Activated CD8-positive, alpha-beta memory T cell treated with anti-CD3 and anti-CD28 coated beads for 4 hours (primary cell): ENCODE data around the gene MEGF6.

ENCODE experiments used
- DNase-seq, 2 donors: peaks; one replicate each; pipeline ENCODE4 v3.0.0-alpha.2; 2020; ENCODE audit warnings: low read depth in 2 of 2

MEGF6 gene

DNA sequence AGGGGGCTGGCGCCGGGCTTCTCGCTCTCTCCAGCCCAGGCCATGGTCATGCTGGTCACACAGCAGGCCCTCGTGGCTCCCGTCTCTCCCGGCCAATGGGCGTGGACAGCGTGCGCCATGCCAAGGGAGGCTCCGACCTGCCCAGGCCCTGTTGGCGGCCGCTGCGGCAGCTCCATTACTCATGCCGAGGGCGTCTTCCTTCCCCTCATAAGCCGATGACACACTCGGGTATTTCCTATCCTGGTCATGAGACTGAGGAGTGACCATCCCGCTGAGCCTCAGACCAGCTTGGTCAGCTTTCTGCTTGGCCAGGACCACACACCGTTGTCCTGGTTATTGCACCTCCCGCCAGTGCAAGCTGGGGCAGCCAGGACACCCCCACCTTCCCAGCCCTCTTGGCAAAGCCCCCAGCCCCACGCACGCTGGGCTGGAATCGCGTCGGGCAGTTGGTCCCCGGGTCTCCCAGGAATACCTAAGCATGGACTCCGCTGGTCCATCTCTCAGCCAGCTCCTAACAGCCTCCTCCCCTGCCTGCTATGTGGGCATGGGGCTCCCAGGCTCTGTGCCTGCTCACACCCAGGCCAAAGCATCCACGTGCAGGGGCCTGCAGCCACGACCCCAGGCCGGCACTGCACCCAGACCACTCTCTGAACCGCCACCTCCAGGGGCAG is 107.0 kb downstream of the MEGF6 start:
- no peak for DNase-seq

DNA sequence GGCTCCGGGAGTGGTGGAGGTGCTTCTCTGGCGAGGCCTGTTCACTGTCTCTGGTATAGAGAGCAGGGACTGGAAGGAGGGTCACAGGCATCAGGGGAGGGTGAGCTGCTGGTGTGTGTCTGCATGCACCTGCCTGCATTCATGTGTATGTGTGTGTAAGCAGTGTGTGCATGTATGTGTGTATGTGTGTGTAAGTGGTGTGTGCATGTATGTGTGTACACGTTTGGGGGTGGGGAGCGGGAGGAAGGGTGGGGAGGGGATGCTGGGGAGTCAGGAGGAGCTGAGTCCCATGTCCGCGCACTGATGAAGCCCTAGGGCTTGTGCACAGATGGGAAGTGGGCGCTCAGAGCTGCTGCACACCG is 107.8 kb downstream of the MEGF6 start:
- no peak for DNase-seq

DNA sequence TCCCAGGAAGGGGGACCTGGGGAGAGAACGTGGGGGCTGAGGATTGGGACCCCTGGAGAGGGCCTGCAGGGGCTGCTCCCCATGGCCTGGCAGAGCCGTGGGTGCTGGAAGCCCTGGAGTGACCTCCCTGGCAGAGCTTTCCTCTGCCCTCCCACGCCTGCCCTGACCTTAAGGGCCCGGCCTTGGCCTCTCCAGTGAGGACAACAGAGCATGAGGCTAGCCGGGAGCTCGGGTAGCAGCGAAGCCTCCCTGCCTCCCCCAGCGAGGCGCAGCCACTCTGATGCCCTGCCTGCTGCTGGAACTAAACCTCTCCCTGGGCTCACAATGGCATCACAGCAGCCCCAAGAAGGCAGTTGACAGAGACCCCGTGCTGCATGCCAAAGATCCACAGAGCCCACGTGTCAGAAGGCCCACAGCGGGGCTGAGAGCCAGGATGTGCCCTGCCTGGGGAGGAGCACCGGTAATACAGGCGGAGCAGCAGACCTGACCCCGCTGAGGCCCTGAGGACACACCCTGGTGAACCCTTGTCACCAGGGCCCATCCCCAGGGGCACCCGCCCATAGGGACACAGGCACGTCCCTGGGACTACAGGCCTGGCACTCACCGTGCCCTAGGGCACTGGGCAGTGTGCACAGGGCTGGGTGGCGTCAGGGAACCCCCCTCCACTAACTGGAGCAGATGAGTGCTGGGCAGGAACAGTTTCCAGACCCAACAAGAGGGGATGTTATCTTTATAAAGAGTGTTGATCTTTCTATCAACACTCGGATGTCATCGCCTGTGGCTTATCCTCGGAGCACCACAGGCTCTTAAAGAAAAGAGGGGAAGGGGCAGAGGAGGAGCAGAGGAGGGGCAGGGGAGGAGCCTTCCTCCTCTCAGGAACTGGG is 108.4 kb downstream of the MEGF6 start:
- no peak for DNase-seq

DNA sequence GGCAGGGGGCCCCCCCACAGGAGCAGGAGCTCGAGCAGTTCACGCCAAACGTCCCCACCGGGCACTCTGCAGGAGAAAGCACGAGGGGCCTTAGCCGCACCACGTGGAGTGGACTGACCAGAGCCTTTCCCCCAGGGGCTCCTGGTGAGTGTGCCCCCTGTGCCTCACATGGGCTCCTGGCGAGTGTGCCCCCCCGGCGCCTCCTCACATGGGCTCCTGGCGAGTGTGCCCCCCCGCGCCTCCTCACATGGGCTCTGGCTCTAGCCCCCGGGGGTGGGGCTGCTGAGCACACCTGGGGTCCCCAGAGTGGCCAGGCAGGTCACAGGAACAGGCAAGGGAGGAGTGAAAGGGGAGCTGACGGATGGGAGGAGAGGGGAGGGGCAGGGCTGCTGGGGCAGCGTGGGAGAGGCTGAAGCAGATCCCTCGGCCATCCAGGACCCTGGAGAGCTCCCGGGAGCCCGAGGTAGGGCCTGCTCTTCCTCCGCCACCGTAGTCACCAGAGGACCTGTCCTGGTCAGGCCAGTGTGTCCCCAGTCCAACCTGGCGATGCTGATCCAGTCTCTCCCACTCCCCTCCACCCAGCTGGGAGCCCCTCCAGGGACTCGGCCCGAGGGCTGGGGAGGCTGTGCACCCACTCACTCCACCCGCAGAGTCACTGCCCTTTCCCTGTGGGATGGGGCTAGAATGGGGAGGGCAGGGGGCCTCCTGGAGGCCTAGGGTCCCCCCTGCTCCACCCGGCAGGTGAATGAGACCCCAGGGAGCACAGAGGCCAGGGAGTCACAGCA is 109.3 kb downstream of the MEGF6 start:
- no peak for DNase-seq

DNA sequence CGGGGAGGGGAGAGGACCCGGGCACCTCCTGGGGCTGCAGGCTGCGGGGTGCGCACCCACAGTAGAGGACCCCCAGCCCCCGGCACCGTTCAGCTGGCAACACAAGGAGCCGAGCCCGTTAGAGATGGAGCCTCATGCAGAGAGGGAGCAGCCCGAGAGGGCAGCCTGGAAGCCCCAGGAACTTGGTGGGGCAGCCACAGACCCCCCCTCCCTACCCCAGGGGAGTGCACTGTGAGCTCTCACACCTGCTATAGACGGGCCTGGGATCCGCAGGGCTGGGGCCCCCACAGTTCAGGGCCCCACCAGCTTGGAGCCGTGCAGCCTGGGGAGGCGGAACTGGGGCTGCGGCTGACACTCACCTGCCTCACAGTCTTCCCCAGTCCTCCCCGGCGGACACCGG is 109.9 kb downstream of the MEGF6 start:
- DNase-seq = no peak

GRCh38 chr1:3500265-3500835 is 111.0 kb downstream of the MEGF6 start:
- DNase-seq = no peak

DNA sequence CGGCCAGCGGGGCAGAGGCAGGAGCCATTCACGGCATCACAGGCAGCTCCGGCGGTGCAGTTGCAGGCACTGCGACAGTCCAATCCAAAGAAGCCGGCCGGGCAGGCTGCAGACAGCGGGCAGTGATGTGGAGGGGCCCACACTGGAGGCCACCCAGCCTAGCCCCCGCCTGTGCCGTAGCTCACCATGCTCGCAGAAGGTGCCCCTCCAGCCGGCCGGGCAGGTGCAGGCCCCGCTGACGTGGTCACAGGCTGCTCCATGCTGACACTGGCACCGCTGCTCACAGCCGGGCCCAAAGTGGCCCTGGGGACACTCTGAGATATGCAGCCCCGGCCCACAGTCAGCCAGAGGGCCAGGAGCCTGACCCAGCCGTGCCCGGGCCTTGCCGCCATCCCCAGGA is 111.7 kb downstream of the MEGF6 start:
- no peak for DNase-seq

- no peak for DNase-seq
Observed at GRCh38 chr1:3498986-3499385, 112.3 kb downstream of the MEGF6 start.

- no peak for DNase-seq
Observed at GRCh38 chr1:3498246-3498930, 112.9 kb downstream of the MEGF6 start.

DNA sequence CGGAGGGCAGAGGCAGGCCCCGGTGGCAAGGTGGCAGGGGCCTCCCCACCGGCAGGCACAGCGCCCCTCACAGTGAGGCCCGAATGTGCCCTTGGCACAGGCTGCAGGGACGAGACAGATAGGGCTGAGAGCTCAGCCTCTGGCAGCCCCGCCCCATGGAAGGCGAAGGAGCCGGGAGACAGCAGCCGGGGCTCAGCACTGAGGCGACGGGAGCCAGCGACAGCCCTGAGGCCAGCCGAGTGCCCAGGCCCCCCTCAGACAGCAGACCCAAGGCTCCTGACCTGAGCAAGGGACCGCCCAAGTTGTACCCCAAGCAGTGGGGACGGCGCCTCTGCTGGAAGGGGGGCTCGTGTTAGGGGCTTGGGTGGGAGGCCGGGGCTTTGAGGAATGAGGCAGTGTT is 113.8 kb downstream of the MEGF6 start:
- DNase-seq = no peak

GRCh38 chr1:3496916-3497315 is 114.4 kb downstream of the MEGF6 start:
- DNase-seq = no peak

- no peak for DNase-seq
Observed at GRCh38 chr1:3495776-3496745, 115.2 kb downstream of the MEGF6 start.

GRCh38 chr1:3494321-3495308 is 116.7 kb downstream of the MEGF6 start:
- DNase-seq = no peak

- DNase-seq = no peak
Observed at GRCh38 chr1:3492545-3493246, 118.6 kb downstream of the MEGF6 start.

GRCh38 chr1:3491291-3492246 is 119.7 kb downstream of the MEGF6 start:
- peak; percentile 62 to 71 for DNase-seq

DNA sequence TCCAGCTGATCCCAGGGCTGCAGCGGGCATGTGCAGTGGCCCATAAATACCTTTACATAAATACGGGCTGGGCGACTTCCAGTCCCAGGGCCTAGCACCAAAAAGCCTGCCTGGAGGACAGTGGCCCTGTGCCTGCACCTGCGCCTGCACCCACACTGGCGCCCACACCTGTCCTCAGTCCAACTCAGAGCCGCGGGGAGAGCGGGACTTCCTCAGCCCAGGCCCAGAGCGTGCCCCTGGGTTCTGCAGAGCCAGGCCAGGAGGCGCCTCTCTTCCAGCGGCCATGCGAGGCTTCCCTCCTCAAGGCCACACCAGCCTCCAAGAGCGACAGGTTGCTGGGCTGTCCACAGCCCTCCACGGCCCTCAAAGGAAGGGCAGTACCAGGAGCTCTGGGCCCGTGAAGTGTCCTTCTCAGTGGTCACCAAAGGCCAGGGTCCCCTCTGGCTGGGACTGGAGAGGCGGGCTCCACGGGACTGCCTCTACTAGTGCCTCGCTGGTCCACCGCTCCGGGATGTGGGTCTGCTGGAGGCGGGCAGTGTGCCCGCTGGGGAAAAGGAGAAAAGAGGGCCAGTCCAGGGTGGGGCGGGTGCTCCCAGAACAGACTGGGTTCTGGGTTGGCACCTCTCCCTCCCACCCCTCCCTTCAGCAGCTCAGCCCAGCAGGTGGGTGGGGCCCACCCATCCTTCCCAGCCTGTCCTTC is 121.1 kb downstream of the MEGF6 start:
- no peak for DNase-seq

DNA sequence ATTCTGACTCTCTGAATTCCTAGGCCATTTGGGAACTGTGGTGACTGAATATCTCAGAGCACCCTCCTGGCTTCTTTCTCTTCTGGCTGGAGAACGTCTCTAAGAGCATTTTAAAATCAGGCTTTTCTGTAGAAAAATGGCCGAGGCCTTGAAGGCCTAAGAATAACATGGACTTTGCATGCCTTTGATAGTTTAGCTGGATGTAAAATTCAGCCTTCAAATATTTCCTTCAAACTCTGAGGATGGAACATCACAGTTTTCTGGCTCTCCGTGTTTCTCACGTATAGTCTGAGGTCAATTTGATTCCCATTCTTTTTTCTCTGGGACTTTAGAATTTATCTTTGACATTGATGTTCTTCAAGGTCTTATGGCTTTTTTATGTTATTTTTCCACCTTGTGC is 122.9 kb downstream of the MEGF6 start:
- DNase-seq = no peak
